ENCODE data around the gene MRC2. TPM values are rescaled to one million over a fixed set of nuclear protein-coding genes. Genes with fewer than 3 reads are reported as not detected.
A peak's percentile ranks its signal among the peaks of the same experiment; 100 is the strongest.

The MRC2 gene
- total RNA-seq, 2 donors from 2014 or later, result 5.1 to 12.4 TPM

GRCh38 chr17:62723842-62724241 is 96.4 kb downstream of the MRC2 start:
- DNase-seq, result no peak
- intact Hi-C loops (cut with DNase I, micrococcal nuclease), result no loop called here
- ATAC-seq, result no peak

GRCh38 chr17:62724398-62725146 is 97.1 kb downstream of the MRC2 start:
- intact Hi-C loops (cut with DNase I, micrococcal nuclease), result no loop called here
- DNase-seq (peak in 1 of 2 donors; percentile 33), ATAC-seq (peak; percentile 60)

GRCh38 chr17:62725791-62726249 is 98.3 kb downstream of the MRC2 start:
- ATAC-seq (peak; percentile 98), DNase-seq (peak; percentile 13 to 37)

GRCh38 chr17:62727916-62728672 is 100.6 kb downstream of the MRC2 start:
- no peak for DNase-seq
- intact Hi-C loops (cut with DNase I, micrococcal nuclease), result no loop called here
- ATAC-seq, result no peak

More at GRCh38 chr17:62725791-62726249, 98.3 kb downstream of the MRC2 start:
- intact Hi-C loops (cut with DNase I, micrococcal nuclease), result no loop called here

- no peak for ATAC-seq
- intact Hi-C loops (cut with DNase I, micrococcal nuclease), result no loop called here
- no peak for DNase-seq
These were observed 104.7 kb downstream of the MRC2 start for GRCh38 chr17:62732125-62732524.

- intact Hi-C loops (cut with DNase I, micrococcal nuclease), result no loop called here
- ATAC-seq (no peak), DNase-seq (no peak)
These were observed 107.7 kb downstream of the MRC2 start for GRCh38 chr17:62735044-62735651.

GRCh38 chr17:62737513-62737912 is 110.0 kb downstream of the MRC2 start:
- ATAC-seq (no peak), DNase-seq (no peak)
- intact Hi-C loops (cut with DNase I, micrococcal nuclease), result no loop called here

GRCh38 chr17:62738281-62738680 is 110.8 kb downstream of the MRC2 start:
- no peak for ATAC-seq
- intact Hi-C loops (cut with DNase I, micrococcal nuclease), result no loop called here
- DNase-seq, result no peak

GRCh38 chr17:62739645-62740388 is 112.3 kb downstream of the MRC2 start:
- DNase-seq (no peak), ATAC-seq (no peak)
- intact Hi-C loops (cut with DNase I, micrococcal nuclease), result no loop called here

- DNase-seq (no peak), ATAC-seq (no peak)
- intact Hi-C loops (cut with DNase I, micrococcal nuclease), result no loop called here
These were observed 113.8 kb downstream of the MRC2 start for GRCh38 chr17:62741290-62741689.

Other genes with a start within 250 kb of the MRC2 start
- not detected for gene EFCAB3, start 247.1 kb upstream of the MRC2 start, total RNA-seq
- 10 to 100 TPM; 22.1 to 24.5 TPM for gene METTL2A, start 203.8 kb upstream of the MRC2 start, total RNA-seq
- 10 to 100 TPM; 40.5 to 51.6 TPM for gene TLK2, start 148.8 kb upstream of the MRC2 start, total RNA-seq
- not detected for gene MARCHF10, start 180.6 kb downstream of the MRC2 start, total RNA-seq

All from left colon (tissue), 2 donors.